ENCODE data around the gene OVCA2.

- TF ChIP-seq CTCF (IDR thresholded peaks at IDR 0.05) (no peak), POLR2A (IDR thresholded peaks at IDR 0.05) (no peak)
These were observed 22.3 kb downstream of the OVCA2 start for GRCh38 chr17:2064147-2064489.

All from testis (tissue), 2 donors.